Activated T-cell treated with anti-CD3 and anti-CD28 coated beads, Interleukin-2, amount 50 U/mL, for 4 hours (primary cell): ENCODE data around the gene NOL9. TPM values are rescaled to one million over a fixed set of nuclear protein-coding genes. Genes with fewer than 3 reads are reported as not detected.
"Not testable (repeated sequence)": the region's sequence is repeated elsewhere in the genome, so short reads cannot be mapped to it uniquely, and the experiment has no call there.

Source experiments
- ATAC-seq, 2 donors: fragments of 200-7000 bp; cut with Tn5 transposase; one replicate each; pipeline ENCODE4 v1.10.0; 2021
- DNase-seq: peaks from one replicate; pipeline ENCODE4 v3.0.0-alpha.2; 2020
- H3K27me3 Mint-ChIP-seq: one replicate; pipeline ENCODE4 v1.8.0; 2021; ENCODE audit warnings: low read depth, mixed read lengths
- H3K36me3 Mint-ChIP-seq: one replicate; pipeline ENCODE4 v1.8.0; 2022; ENCODE audit warnings: mixed read lengths; ENCODE audit not compliant: insufficient read depth
- H3K4me1 Mint-ChIP-seq: one replicate; pipeline ENCODE4 v1.8.0; 2021; ENCODE audit warnings: low read depth, mixed read lengths
- H3K4me3 Mint-ChIP-seq: one replicate; pipeline ENCODE4 v1.8.0; 2021; ENCODE audit warnings: mild to moderate bottlenecking, moderate library complexity, mixed read lengths
- H3K9me3 Mint-ChIP-seq: one replicate; pipeline ENCODE4 v1.8.0; 2021; ENCODE audit warnings: mixed read lengths
- total RNA-seq, 3 donors: library from RNA; stranded (reverse); gene quantifications; one replicate each; pipeline ENCODE4 v1.2.1, GENCODE V29; 2021

Gene NOL9
- total RNA-seq, 3 donors from 2014 or later: 69.3 to 80.2 (median 76.5) TPM

- H3K4me1 Mint-ChIP-seq: no peaks in the 10 kb centered on the region
- H3K9me3 Mint-ChIP-seq: no peaks in the 10 kb centered on the region
- DNase-seq: no peak
- H3K4me3 Mint-ChIP-seq: no peak overlapping the region
- peaks cover 5% of the 10 kb centered on the region for H3K27me3 Mint-ChIP-seq
- no peak for ATAC-seq
- H3K36me3 Mint-ChIP-seq: no peaks in the 10 kb centered on the region
Measured at GRCh38 chr1:6570100-6570499, 15.8 kb upstream of the NOL9 start.

GRCh38 chr1:6569033-6569432 is 14.7 kb upstream of the NOL9 start:
- no peak for ATAC-seq
- Mint-ChIP-seq H3K9me3 (no peaks in the 10 kb centered on the region), H3K4me3 (no peak overlapping the region), H3K36me3 (no peaks in the 10 kb centered on the region), H3K4me1 (no peaks in the 10 kb centered on the region), H3K27me3 (peaks cover 5% of the 10 kb centered on the region)
- DNase-seq: no peak

DNA sequence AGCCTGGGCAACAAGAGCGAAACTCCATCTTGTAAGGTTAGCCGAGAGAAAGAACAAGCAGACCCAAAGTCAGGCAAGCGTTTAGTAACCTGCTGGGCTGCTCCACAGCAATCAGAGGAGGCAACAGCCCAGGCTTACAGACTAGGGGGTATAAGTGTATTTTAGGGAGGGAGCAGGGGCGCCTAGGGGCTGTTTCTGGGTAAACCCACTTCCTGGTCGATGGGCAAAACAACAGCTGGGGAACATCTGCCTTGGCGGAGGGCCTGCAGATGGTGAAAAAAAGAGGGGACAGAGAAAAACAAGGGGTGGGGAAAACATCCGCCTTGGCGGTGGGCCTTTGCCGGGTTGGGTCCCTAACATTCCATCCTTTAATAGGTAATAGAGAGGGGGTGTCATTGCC is 6.0 kb upstream of the NOL9 start:
- ATAC-seq (no peak), DNase-seq (no peak)
- no peaks in the 10 kb centered on the region for H3K27me3 Mint-ChIP-seq
- H3K9me3 Mint-ChIP-seq: no peaks in the 10 kb centered on the region
- no peak overlapping the region for H3K4me3 Mint-ChIP-seq
- peaks cover 2% of the 10 kb centered on the region for H3K4me1 Mint-ChIP-seq
- H3K36me3 Mint-ChIP-seq: no peaks in the 10 kb centered on the region

DNA sequence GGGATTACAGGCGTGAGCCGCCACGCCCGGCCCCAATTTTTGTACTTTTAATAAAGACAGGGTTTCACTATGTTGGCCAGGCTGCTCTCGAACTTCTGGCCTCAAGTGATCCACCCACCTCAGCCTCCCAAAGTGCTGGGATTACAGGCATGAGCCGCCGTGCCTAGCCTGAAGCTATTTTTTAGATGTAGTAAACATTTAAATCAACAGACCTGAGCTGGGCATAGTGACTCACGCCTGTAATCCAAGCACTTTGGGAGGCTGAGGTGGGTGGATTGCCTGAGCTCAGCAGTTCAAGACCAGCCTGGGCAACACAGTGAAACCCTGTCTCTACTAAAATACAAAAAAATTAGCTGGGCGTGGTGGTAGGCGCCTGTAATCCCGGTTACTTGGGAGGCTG is 4.8 kb upstream of the NOL9 start:
- H3K4me3 Mint-ChIP-seq, H3K27me3 Mint-ChIP-seq, H3K9me3 Mint-ChIP-seq, ATAC-seq, H3K4me1 Mint-ChIP-seq, H3K36me3 Mint-ChIP-seq, DNase-seq: not testable (repeated sequence)

- H3K4me3 Mint-ChIP-seq: no peak overlapping the region
Measured at GRCh38 chr1:6557597-6557996, 3.3 kb upstream of the NOL9 start.

DNA sequence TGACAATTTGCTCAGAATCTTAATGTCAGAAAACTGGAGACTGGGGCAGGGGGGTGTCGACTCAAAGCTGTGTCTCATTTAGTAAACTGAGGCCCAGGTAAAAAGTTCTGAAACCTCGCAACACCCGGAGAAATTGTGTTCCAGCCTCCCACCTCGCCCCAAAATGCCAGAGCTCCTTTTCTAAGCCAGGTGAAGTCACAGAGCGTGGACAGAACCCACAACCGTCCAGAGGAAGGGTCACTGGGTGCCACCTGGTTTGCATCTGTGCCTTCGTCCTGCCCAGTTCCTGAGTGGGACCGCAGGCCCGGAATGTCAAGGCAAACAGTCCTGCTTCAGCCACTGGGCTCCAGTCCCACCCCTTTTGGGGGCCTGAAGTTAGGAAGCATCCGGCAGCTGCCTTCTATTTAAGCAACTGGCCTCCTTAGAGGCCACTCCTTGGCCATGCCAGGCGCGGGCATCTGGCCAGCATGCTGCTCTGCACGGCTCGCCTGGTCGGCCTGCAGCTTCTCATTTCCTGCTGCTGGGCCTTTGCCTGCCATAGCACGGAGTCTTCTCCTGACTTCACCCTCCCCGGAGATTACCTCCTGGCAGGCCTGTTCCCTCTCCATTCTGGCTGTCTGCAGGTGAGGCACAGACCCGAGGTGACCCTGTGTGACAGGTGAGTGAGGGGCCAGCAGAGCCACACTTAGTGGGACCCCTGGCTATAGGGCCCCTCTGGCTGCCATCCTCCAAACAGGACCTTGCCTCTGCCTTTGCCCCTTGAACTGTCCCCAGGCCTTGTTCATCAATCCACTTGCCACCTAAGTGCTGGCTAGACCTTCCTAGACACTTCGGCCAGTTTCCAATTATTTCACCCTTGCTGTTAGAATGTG is 830 bp upstream of the NOL9 start, which contains the start of gene TAS1R1:
Gene TAS1R1, plus strand, starts transcription at position 401 of the 872 bp plus-strand sequence. Its CDS starts 67 bp downstream, at position 468.
- Mint-ChIP-seq H3K4me3 (peak within 1 kb of the TSS; percentile 86), H3K27me3 (no peaks in the 10 kb centered on the region), H3K4me1 (peaks cover 18% of the 10 kb centered on the region), H3K36me3 (peaks cover 3% of the 10 kb centered on the region), H3K9me3 (no peaks in the 10 kb centered on the region)
- DNase-seq (no peak), ATAC-seq (no peak)

More at GRCh38 chr1:6557597-6557996, 3.3 kb upstream of the NOL9 start:
- ATAC-seq (no peak), DNase-seq (no peak)
- Mint-ChIP-seq H3K27me3 (no peaks in the 10 kb centered on the region), H3K9me3 (no peaks in the 10 kb centered on the region), H3K4me1 (peaks cover 13% of the 10 kb centered on the region), H3K36me3 (no peaks in the 10 kb centered on the region)

GRCh38 chr1:6547301-6547700 is 7.0 kb downstream of the NOL9 start:
- no peak for ATAC-seq
- no peak for DNase-seq
- no peak overlapping the region for H3K4me3 Mint-ChIP-seq
- peaks cover 36% of the 10 kb centered on the region for H3K4me1 Mint-ChIP-seq
- H3K36me3 Mint-ChIP-seq: peaks cover 30% of the 10 kb centered on the region
- no peaks in the 10 kb centered on the region for H3K9me3 Mint-ChIP-seq
- H3K27me3 Mint-ChIP-seq: no peaks in the 10 kb centered on the region

GRCh38 chr1:6546326-6546725 is 8.0 kb downstream of the NOL9 start:
- DNase-seq (no peak), ATAC-seq (no peak)
- Mint-ChIP-seq H3K4me3 (peak overlapping the region; percentile 42), H3K36me3 (peaks cover 34% of the 10 kb centered on the region), H3K27me3 (no peaks in the 10 kb centered on the region), H3K9me3 (no peaks in the 10 kb centered on the region), H3K4me1 (peaks cover 33% of the 10 kb centered on the region)

DNA sequence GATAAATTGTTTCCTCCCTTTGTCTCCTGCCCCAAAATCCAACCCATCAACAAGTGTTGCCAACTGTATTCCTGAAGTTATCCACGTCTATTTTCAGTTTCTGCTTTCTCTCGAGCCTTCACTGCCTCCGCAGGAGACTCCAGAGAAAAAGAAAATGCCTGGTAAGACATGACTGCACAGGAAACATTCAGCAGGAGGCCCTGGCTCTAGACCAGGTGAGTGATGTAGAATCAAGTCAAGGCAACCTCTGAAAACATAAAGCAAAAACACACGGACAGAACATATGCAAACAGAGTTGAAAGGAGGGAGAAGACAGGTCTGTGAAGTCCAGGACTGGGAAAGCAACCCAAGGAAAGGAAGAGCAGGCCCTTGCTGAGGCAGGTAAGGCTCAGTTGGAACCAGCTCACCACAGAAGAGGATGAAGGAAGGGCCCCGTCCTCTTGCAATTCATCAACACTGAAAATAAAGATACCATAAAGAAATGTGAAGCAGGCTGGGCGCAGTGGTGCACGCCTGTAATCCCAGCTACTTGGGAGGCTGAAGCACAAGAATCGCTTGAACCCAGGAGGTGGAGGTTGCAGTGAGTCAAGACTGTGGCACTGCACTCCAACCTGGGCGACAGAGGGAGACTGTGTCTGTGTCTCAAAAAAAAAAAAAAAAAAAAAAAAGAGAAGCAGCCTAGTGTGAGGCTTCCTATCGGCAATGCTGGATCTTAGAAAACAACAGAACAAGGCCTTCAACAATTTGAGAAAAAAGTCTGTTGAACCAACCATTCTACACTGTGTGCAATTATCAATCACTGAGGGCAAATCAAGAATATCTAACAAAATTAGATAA is 8.8 kb downstream of the NOL9 start:
- H3K9me3 Mint-ChIP-seq: no peaks in the 10 kb centered on the region
- H3K4me1 Mint-ChIP-seq: peaks cover 33% of the 10 kb centered on the region
- H3K27me3 Mint-ChIP-seq: no peaks in the 10 kb centered on the region
- peaks cover 36% of the 10 kb centered on the region for H3K36me3 Mint-ChIP-seq
- DNase-seq (no peak), ATAC-seq (peak in 1 of 2 donors; percentile 14)
- H3K4me3 Mint-ChIP-seq: peak overlapping the region; percentile 45

DNA sequence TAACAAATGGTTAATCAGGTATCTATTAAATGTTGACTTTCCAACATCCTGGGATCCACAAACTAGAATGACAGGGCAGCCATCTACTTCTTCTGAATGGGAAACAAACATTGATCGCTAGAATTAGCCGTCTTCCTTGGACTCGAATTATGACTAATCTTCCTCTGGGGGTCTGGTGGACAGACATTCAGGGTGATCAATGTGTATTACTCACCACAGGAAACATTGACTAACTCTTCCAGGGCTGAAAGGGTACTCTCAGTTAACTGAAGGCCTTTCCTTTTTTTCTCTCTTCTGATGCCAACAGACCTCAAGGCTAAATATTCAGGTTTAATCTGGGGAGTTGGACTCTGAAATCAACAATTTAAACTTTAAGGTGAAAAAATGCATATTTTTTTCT is 9.5 kb downstream of the NOL9 start:
- DNase-seq (no peak), ATAC-seq (peak; percentile 63 to 72)
- Mint-ChIP-seq H3K4me3 (peak overlapping the region; percentile 45), H3K27me3 (no peaks in the 10 kb centered on the region), H3K36me3 (peaks cover 33% of the 10 kb centered on the region), H3K9me3 (no peaks in the 10 kb centered on the region), H3K4me1 (peaks cover 33% of the 10 kb centered on the region)

- H3K36me3 Mint-ChIP-seq: peaks cover 20% of the 10 kb centered on the region
- no peak for ATAC-seq
- no peaks in the 10 kb centered on the region for H3K4me1 Mint-ChIP-seq
- no peak for DNase-seq
- H3K4me3 Mint-ChIP-seq: no peak overlapping the region
- H3K27me3 Mint-ChIP-seq: no peaks in the 10 kb centered on the region
- H3K9me3 Mint-ChIP-seq: no peaks in the 10 kb centered on the region
Measured at GRCh38 chr1:6538956-6539355, 15.4 kb downstream of the NOL9 start.

- H3K9me3 Mint-ChIP-seq: no peaks in the 10 kb centered on the region
- DNase-seq: no peak
- H3K36me3 Mint-ChIP-seq: peaks cover 34% of the 10 kb centered on the region
- no peak for ATAC-seq
- H3K4me1 Mint-ChIP-seq: no peaks in the 10 kb centered on the region
- H3K4me3 Mint-ChIP-seq: no peak overlapping the region
- no peaks in the 10 kb centered on the region for H3K27me3 Mint-ChIP-seq
Measured at GRCh38 chr1:6536291-6536690, 18.0 kb downstream of the NOL9 start.

GRCh38 chr1:6535214-6535613 is 19.1 kb downstream of the NOL9 start:
- Mint-ChIP-seq H3K36me3 (peaks cover 33% of the 10 kb centered on the region), H3K4me1 (no peaks in the 10 kb centered on the region), H3K9me3 (no peaks in the 10 kb centered on the region), H3K4me3 (no peak overlapping the region), H3K27me3 (no peaks in the 10 kb centered on the region)
- no peak for ATAC-seq
- DNase-seq: no peak

- Mint-ChIP-seq H3K27me3 (no peaks in the 10 kb centered on the region), H3K36me3 (peaks cover 33% of the 10 kb centered on the region), H3K4me3 (no peak overlapping the region), H3K4me1 (no peaks in the 10 kb centered on the region), H3K9me3 (no peaks in the 10 kb centered on the region)
- DNase-seq (no peak), ATAC-seq (no peak)
Measured at GRCh38 chr1:6534248-6534822, 20.0 kb downstream of the NOL9 start.
